ENCODE results near the gene RAD51B. TPM values are rescaled to one million over a fixed set of nuclear protein-coding genes. Genes with fewer than 3 reads are reported as not detected.

Gene RAD51B
- polyA plus RNA-seq, 1 donor (not counting 4 experiments of a cell fraction or from before 2014, with no cell fraction given), result 13.3 TPM

DNA sequence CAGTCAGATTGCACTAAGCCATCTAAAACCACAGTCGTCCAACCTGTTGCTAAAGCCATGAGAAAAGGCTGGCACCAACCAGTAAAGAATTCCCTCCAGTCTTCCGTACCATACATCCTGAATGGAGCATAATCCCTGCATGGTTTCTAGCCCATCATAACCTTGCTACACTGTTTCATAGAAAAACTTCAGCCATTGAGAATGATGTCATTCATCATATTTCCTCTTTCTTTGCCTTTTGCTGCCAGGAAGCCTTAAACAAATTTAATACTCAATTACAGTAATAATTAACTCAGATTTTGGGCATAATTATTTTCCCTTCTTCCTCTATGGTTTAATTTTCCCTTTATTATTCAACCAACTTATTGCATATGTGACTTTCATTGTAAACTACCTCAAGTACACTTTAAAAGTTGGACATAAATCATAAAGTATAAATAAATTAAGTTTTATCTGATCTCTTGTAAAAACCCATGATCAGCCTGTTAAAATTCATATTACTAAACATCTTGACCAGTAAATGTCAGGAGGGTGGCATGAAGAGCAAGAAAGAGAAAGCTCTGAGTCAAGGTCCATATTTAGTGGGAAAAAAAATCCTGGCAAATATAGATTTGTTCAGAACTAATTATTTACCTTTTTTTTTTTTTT, 708.6 kb downstream of the RAD51B start:
- peaks cover 6% of the 10 kb centered on the region for H3K9me3 ChIP-seq (ENCODE audit: control insufficient read depth, low read depth, low read length)
- no peak overlapping the region for H3K27ac ChIP-seq (ENCODE audit: control insufficient read depth, insufficient read depth, low read length)
- H3K79me2 ChIP-seq (ENCODE audit: control insufficient read depth, insufficient read depth, low read length), result no peaks in the 10 kb centered on the region
- H3K9ac ChIP-seq (ENCODE audit: control insufficient read depth, extremely low read depth, insufficient read depth, low read length), result no peak overlapping the region
- H3K9me1 ChIP-seq (ENCODE audit: control insufficient read depth, extremely low read depth, insufficient read depth, low read length), result no peaks in the 10 kb centered on the region
- no peaks in the 10 kb centered on the region for H3K27me3 ChIP-seq (ENCODE audit: control insufficient read depth, extremely low read depth, insufficient read depth, low read length)
- no peak overlapping the region for H2AFZ ChIP-seq (ENCODE audit: control insufficient read depth, low read length)
- no peak for FAIRE-seq
- DNase-seq (ENCODE audit: low read depth, low spot score), result no peak
- no peak overlapping the region for H3K4me2 ChIP-seq (ENCODE audit: control insufficient read depth, extremely low read depth, insufficient read depth, low read depth, low read length)
- H4K20me1 ChIP-seq (ENCODE audit: control insufficient read depth, extremely low read depth, insufficient read depth, low read length), result no peaks in the 10 kb centered on the region
- no peak overlapping the region for H3K4me3 ChIP-seq (ENCODE audit: control insufficient read depth in 2 of 3, extremely low read depth in 1 of 3, insufficient read depth in 2 of 3, low read depth in 1 of 3, low read length in 3 of 3)
- peaks cover 3% of the 10 kb centered on the region for H3K4me1 ChIP-seq (ENCODE audit: control insufficient read depth, extremely low read depth, insufficient read depth, low read length)
- TF ChIP-seq CTCF (optimal IDR thresholded peaks at IDR 0.05 in 1 of 3, IDR thresholded peaks at IDR 0.05 in 1 of 3, conservative IDR thresholded peaks at IDR 0.05 in 1 of 3; ENCODE audit: extremely low read depth in 1 of 3, insufficient read depth in 2 of 3, low read length in 3 of 3) (no peak), EZH2 (IDR thresholded peaks at IDR 0.05; ENCODE audit: low read length) (no peak)
- H3K36me3 ChIP-seq (ENCODE audit: control insufficient read depth in 2 of 2, extremely low read depth in 1 of 2, insufficient read depth in 2 of 2, low read length in 2 of 2), result no peaks in the 10 kb centered on the region
- dilution Hi-C loops (cut with MboI; ENCODE audit: extremely low pct_ligation_motif_present, low sequenced_read_pairs), result no loop called here

DNA sequence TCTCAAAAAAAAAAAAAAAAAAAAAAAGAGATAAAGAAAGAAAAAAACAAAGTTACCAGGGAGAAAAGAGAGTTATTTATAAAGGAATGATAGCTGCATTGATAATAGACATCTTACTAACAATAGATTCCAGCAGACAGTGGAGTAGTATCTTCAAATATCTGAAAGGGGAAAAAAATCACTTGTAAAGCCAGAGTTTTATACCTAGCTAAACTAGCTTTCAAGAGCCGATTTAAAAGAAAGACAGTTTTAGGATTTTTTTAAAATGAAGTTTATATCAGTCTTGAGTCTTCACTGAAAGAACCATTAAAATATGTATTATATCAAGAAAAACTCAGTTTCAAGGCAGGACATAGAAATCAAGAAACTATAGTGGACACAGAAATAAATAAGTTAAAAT, 710.9 kb downstream of the RAD51B start:
- Histone ChIP-seq H3K4me2 (ENCODE audit: control insufficient read depth, extremely low read depth, insufficient read depth, low read depth, low read length) (no peak overlapping the region), H4K20me1 (ENCODE audit: control insufficient read depth, extremely low read depth, insufficient read depth, low read length) (no peaks in the 10 kb centered on the region), H3K9me3 (ENCODE audit: control insufficient read depth, low read depth, low read length) (peaks cover 6% of the 10 kb centered on the region), H3K27ac (ENCODE audit: control insufficient read depth, insufficient read depth, low read length) (no peak overlapping the region), H3K9me1 (ENCODE audit: control insufficient read depth, extremely low read depth, insufficient read depth, low read length) (no peaks in the 10 kb centered on the region), H3K79me2 (ENCODE audit: control insufficient read depth, insufficient read depth, low read length) (no peaks in the 10 kb centered on the region), H3K4me3 (ENCODE audit: control insufficient read depth in 2 of 3, extremely low read depth in 1 of 3, insufficient read depth in 2 of 3, low read depth in 1 of 3, low read length in 3 of 3) (no peak overlapping the region), H2AFZ (ENCODE audit: control insufficient read depth, low read length) (no peak overlapping the region), H3K4me1 (ENCODE audit: control insufficient read depth, extremely low read depth, insufficient read depth, low read length) (peaks cover 8% of the 10 kb centered on the region), H3K36me3 (ENCODE audit: control insufficient read depth in 2 of 2, extremely low read depth in 1 of 2, insufficient read depth in 2 of 2, low read length in 2 of 2) (no peaks in the 10 kb centered on the region), H3K9ac (ENCODE audit: control insufficient read depth, extremely low read depth, insufficient read depth, low read length) (no peak overlapping the region), H3K27me3 (ENCODE audit: control insufficient read depth, extremely low read depth, insufficient read depth, low read length) (no peaks in the 10 kb centered on the region)
- DNase-seq (ENCODE audit: low read depth, low spot score), result no peak
- no peak for FAIRE-seq
- TF ChIP-seq CTCF (optimal IDR thresholded peaks at IDR 0.05 in 1 of 3, IDR thresholded peaks at IDR 0.05 in 1 of 3, conservative IDR thresholded peaks at IDR 0.05 in 1 of 3; ENCODE audit: extremely low read depth in 1 of 3, insufficient read depth in 2 of 3, low read length in 3 of 3), result no peak
- TF ChIP-seq EZH2 (IDR thresholded peaks at IDR 0.05; ENCODE audit: low read length), result no peak
- dilution Hi-C loops (cut with MboI; ENCODE audit: extremely low pct_ligation_motif_present, low sequenced_read_pairs), result no loop called here

Measured in keratinocyte (primary cell).